Body of pancreas (tissue), 4 donors: ENCODE measurements around the gene ISG20L2. TPM values are rescaled to one million over a fixed set of nuclear protein-coding genes. Genes with fewer than 3 reads are reported as not detected.

Experiments
- ATAC-seq: fragments of 150-250 bp; one replicate; pipeline ENCODE4 v1.9.1; 2016
- DNase-seq, 4 donors: peaks; one replicate each; pipeline ENCODE4 v3.0.0-alpha.2; 2019
- H3K27ac ChIP-seq, 4 donors: fragments of 200-600 bp; sonication (generic); 1 replicate in 3 of 4; 2 replicates in 1 of 4; pipeline versions ENCODE4 v1.5.1 to v1.6.1; 2016 to 2019; ENCODE audit warnings: mild to moderate bottlenecking in 1 of 4, mixed read lengths in 1 of 4, moderate library complexity in 1 of 4
- H3K27me3 ChIP-seq, 2 donors: fragments of 200-600 bp; sonication (generic); one replicate each; pipeline ENCODE4 v1.6.0; 2016; ENCODE audit warnings: mild to moderate bottlenecking in 1 of 2
- H3K36me3 ChIP-seq, 2 donors: fragments of 200-600 bp; sonication (generic); replicated peaks in 1 of 2; 2 replicates each; pipeline ENCODE4 v1.5.1; 2016; ENCODE audit warnings: low read depth in 2 of 2; ENCODE audit not compliant: insufficient read depth in 1 of 2
- H3K4me1 ChIP-seq: fragments of 200-600 bp; sonication (generic); one replicate; pipeline ENCODE4 v1.6.0; 2016
- H3K4me3 ChIP-seq, 2 donors: fragments of 200-600 bp; sonication (generic); 1 replicate in 1 of 2; 2 replicates in 1 of 2; pipeline ENCODE4 v1.5.1; 2016 to 2019
- H3K9me3 ChIP-seq, 3 donors: fragments of 200-600 bp; sonication (generic); 1 replicate in 2 of 3; 2 replicates in 1 of 3; pipeline ENCODE4 v1.5.1; 2016
- POLR2A ChIP-seq, 3 donors: fragments of 450-650 bp; IDR thresholded peaks; one replicate each; pipeline ENCODE4 v1.6.1; 2016; ENCODE audit warnings: antibody characterized with exemption in 3 of 3, mild to moderate bottlenecking in 2 of 3
- WGBS, 2 donors: methylation state at CpG; one replicate each; pipeline ENCODE4 v1.1.5; 2017; 5-methylcytosine and 5-hydroxymethylcytosine counted together
- intact Hi-C: fragments of 100-400 bp; cut with DNase I; formaldehyde crosslinking; loops from one replicate; pipeline ENCODE4 v1.15.1; 2023
- total RNA-seq, 2 donors: library from RNA; depleted of rRNA; stranded (reverse); fragments of >200 nt; gene quantifications; one replicate each; pipeline ENCODE4 v1.1.0, GENCODE V29; 2016
- TF ChIP-seq, protein P1 (sequence below), 7 experiments: fragments of 450-650 bp in 4 of 7; fragments of 200-600 bp in 3 of 7; sonication (generic) in 3 of 7; IDR thresholded peaks; one replicate each; pipeline ENCODE4 v1.5.1; 2016 to 2019; ENCODE audit warnings: antibody characterized with exemption in 7 of 7

ISG20L2 gene
- total RNA-seq, 2 donors from 2014 or later: 11.9 to 14.3 TPM

DNA sequence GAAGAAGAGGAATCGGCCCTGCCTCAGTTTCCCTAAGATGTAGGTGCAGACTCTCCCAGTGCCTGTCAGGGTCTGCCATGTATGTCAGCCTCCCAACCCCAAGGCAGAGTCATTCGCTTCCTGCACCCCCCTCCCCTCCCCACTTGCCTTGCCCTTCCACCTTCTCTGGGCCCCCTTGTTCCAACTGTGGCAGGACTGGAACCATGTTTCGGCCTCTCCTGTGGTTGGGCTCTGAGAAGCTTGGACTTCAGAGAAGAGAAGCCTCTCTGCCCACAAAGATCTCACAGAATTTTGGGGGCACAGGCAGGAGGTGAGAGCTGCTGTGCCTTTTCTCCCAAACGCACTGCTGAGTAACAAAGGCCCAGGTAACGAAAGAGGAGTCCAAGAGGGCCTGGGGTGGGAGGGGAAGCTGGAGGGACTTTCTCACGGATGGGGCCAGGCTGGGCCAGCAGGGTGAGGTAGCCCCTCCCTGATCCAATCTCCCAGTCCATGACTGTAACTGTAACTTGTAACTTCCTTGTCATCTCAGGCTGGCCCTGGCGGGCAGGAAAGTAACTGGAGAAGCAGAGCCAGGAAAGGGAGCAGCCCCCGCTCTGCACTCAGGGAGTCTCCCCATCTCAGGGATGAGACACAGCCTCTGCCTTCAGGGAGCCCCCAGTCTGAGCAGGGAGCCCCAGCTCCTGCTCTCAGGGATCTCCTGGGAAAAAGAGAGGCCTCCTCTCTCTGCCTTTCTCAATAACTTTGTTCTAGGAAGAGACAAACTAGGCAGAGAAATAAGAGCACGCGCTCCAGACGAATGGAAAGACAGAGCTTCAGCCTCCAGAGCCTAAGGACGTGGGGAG is 34.5 kb downstream of the ISG20L2 start:
- Histone ChIP-seq H3K27ac (no peak overlapping the region), H3K9me3 (no peaks in the 10 kb centered on the region), H3K36me3 (no peaks in the 10 kb centered on the region), H3K4me1 (peaks cover 30% of the 10 kb centered on the region), H3K4me3 (no peak overlapping the region), H3K27me3 (no peaks in the 10 kb centered on the region)
- TF ChIP-seq POLR2A (IDR thresholded peaks at IDR 0.05): no peak
- TF ChIP-seq, protein P1, sequence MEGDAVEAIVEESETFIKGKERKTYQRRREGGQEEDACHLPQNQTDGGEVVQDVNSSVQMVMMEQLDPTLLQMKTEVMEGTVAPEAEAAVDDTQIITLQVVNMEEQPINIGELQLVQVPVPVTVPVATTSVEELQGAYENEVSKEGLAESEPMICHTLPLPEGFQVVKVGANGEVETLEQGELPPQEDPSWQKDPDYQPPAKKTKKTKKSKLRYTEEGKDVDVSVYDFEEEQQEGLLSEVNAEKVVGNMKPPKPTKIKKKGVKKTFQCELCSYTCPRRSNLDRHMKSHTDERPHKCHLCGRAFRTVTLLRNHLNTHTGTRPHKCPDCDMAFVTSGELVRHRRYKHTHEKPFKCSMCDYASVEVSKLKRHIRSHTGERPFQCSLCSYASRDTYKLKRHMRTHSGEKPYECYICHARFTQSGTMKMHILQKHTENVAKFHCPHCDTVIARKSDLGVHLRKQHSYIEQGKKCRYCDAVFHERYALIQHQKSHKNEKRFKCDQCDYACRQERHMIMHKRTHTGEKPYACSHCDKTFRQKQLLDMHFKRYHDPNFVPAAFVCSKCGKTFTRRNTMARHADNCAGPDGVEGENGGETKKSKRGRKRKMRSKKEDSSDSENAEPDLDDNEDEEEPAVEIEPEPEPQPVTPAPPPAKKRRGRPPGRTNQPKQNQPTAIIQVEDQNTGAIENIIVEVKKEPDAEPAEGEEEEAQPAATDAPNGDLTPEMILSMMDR (IDR thresholded peaks at IDR 0.05): no peak
- intact Hi-C loops: loop anchor here (10.0 kb wide), 1 partner anchor 191 kb away; no protein-coding TSS in a partner anchor
- DNase-seq (peak in 1 of 4 donors; percentile 24), ATAC-seq (no peak)
- 75 to 85% methylated on average over 9 to 12 of the region's 12 CpGs for WGBS, 2 donors

DNA sequence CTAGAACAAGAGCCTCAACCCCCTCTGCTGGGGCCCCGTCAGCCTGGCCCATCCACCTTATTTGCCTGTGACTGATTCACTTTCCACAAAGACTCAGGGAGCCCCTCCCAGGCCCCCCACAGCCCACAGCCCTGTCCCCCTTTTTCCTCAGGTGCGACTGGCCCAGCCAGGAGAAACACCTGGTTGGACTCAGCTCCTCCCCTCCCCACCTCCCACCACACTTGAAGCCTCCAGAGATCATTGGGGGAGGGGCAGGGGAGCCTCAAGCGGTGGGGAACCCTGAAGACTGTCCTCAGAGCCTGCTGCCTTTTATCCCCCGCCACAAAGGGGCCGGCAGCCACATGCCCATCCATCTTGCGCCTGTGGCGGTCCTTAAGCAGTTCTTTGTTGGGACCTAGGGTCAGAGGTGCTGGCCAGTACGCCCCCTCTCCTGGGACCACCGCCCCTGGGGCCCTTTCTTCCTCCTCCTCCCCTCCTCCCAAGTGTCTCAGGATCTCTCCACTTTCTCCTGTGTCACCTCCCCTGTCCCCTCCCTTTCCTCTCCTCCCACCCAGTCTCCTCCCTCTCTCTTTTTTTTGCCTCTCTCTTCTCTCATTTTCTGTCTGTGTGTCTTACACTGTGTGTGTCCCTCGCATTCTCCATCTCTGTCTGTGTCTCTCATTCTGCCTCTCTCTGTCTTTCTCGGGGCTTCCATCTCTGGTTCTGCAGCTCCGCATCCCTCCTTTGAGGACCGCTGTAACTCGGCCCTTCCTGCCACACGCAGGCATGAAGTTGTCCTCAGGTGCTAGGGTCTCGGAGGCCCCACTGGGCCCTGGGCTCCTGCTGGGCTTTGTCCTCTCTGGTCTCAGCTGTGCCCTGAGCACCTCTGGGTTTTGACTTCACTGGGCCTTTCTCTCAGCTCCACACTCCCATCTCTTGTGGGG is 35.4 kb downstream of the ISG20L2 start:
- no peaks in the 10 kb centered on the region for H3K27me3 ChIP-seq
- peak; percentile 67 to 84 (median 84) for DNase-seq
- TF ChIP-seq POLR2A (IDR thresholded peaks at IDR 0.05): no peak
- TF ChIP-seq, protein P1 (IDR thresholded peaks at IDR 0.05): no peak
- intact Hi-C loops: loop anchor here (10.0 kb wide), 1 partner anchor 192 kb away; no protein-coding TSS in a partner anchor
- no peaks in the 10 kb centered on the region for H3K36me3 ChIP-seq
- no peaks in the 10 kb centered on the region for H3K9me3 ChIP-seq
- H3K4me3 ChIP-seq: no peak overlapping the region
- peaks cover 30% of the 10 kb centered on the region for H3K4me1 ChIP-seq
- WGBS, 2 donors: 44 to 62% methylated on average over 13 to 15 of the region's 16 CpGs
- H3K27ac ChIP-seq: peak overlapping the region in 1 of 4 donors; percentile 6
- ATAC-seq: peak; percentile 75

DNA sequence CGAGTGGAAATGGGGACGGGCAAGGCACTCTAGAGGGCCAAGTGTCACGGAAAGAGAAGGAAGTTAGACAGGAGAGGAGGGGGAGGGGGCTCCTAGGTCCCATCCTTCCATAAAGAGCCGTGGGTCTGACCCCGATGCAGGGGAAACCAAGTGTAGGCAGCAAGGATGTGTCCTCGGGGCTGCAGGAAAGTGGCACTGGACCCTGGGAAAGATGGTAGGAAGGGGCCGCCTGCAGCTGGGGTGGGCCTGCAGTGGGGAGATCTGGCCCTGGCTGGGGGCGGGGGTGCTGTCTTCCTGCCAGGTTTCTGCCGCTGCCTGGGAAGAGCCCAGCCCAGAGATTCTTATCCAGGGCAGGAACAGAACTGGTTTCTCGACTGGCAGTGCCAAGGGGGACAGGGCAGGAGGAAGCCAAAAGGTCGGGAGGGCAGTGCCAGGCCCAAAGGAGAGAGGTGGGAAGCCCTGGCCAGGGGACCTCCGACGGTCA is 36.1 kb downstream of the ISG20L2 start:
- 15 to 16% methylated on average over 12 to 13 of the region's 13 CpGs for WGBS, 2 donors
- no peak for TF ChIP-seq POLR2A (IDR thresholded peaks at IDR 0.05)
- H3K4me3 ChIP-seq: no peak overlapping the region
- no peaks in the 10 kb centered on the region for H3K36me3 ChIP-seq
- H3K4me1 ChIP-seq: peaks cover 30% of the 10 kb centered on the region
- ATAC-seq (peak; percentile 45), DNase-seq (peak in 2 of 4 donors; percentile 62 to 69)
- intact Hi-C loops: loop anchor here (10.0 kb wide), 1 partner anchor 192 kb away; no protein-coding TSS in a partner anchor
- no peaks in the 10 kb centered on the region for H3K9me3 ChIP-seq
- H3K27ac ChIP-seq: peak overlapping the region in 1 of 4 donors; percentile 6
- no peaks in the 10 kb centered on the region for H3K27me3 ChIP-seq

DNA sequence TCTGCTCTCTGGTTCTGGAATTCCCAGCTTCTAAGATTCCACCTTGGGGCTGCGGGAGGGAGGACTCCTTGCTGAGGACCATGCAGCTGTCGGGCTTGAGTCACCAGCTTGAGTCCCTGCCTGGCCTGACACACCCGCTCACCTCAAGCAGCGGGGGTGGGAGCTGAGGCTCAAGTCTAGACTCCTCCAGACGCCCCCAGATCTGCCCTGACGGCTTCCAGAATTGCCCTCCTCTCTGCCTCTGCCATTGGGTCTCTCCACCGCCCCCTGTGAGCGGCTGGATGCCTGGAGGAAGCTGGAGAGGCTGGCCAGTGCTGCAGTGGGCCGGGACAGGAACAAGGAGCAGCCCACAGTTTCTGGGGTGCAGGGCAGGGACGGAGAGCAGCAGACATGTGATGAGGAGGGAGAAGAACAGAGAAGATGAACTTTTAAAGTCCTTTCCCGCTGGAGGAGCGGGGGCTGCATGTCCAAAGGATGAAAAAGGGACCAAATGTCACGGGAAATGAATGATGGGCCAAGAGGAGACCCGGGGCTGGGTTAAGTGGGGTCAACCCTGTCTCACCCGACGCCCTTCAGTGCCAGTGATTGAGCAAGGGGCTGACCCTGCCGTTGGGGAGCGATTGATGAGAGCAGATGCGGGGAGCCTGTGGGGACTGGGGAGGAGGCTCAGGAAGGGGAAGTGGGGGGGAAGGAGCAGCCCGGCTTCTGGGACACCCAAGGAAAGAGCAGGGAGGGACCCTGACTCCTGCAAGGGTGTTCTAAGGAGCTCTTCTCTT is 36.7 kb downstream of the ISG20L2 start:
- no peak overlapping the region for H3K4me3 ChIP-seq
- no peak for TF ChIP-seq POLR2A (IDR thresholded peaks at IDR 0.05)
- TF ChIP-seq, protein P1 (IDR thresholded peaks at IDR 0.05): no peak

More for the DNA sequence above, 36.7 kb downstream of the ISG20L2 start:
- Histone ChIP-seq H3K27me3 (no peaks in the 10 kb centered on the region), H3K36me3 (no peaks in the 10 kb centered on the region), H3K4me1 (peaks cover 30% of the 10 kb centered on the region), H3K27ac (peak overlapping the region in 1 of 4 donors; percentile 6), H3K9me3 (no peaks in the 10 kb centered on the region)
- WGBS, 2 donors: 56 to 66% methylated on average over 19 of the region's 20 CpGs
- intact Hi-C loops: loop anchor here (10.0 kb wide), 1 partner anchor 193 kb away; no protein-coding TSS in a partner anchor
- ATAC-seq (no peak), DNase-seq (no peak)
